ENCODE data around the gene GNLY. TPM values are rescaled to one million over a fixed set of nuclear protein-coding genes. Genes with fewer than 3 reads are reported as not detected.

GNLY gene
- total and polyA plus RNA-seq, 2 experiments from 2014 or later = not detected

DNA sequence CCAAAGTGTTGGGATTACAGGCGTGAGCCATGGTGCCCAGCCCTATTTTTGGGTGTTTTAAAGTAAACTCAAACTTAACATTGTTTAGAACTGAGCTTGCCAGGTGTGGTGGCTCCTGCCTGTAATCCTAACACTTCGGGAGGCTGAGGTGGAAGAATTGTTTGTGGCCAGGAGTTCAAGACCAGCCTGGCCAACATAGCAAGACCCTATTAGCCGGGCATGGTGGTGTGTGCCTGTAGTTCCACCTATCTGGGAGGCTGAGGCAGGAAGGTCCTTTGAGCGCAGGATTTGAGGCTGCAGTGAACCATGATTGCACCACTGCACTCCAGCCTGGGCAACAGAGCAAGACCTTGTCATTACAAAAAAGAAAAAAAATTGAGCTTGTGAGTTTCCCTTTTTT lies 43.7 kb upstream of the GNLY start:
- TF ChIP-seq, protein P1, sequence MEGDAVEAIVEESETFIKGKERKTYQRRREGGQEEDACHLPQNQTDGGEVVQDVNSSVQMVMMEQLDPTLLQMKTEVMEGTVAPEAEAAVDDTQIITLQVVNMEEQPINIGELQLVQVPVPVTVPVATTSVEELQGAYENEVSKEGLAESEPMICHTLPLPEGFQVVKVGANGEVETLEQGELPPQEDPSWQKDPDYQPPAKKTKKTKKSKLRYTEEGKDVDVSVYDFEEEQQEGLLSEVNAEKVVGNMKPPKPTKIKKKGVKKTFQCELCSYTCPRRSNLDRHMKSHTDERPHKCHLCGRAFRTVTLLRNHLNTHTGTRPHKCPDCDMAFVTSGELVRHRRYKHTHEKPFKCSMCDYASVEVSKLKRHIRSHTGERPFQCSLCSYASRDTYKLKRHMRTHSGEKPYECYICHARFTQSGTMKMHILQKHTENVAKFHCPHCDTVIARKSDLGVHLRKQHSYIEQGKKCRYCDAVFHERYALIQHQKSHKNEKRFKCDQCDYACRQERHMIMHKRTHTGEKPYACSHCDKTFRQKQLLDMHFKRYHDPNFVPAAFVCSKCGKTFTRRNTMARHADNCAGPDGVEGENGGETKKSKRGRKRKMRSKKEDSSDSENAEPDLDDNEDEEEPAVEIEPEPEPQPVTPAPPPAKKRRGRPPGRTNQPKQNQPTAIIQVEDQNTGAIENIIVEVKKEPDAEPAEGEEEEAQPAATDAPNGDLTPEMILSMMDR (IDR thresholded peaks at IDR 0.05; ENCODE audit: poor library complexity) = no peak
- TF ChIP-seq EZH2phosphoT487 (IDR thresholded peaks at IDR 0.05; ENCODE audit: low read depth, severe bottlenecking, unreplicated experiment) (no peak), EZH2 (IDR thresholded peaks at IDR 0.05; ENCODE audit: borderline replicate concordance) (no peak)
- Histone ChIP-seq H4K20me1 (ENCODE audit: insufficient read depth, poor library complexity, severe bottlenecking) (no peaks in the 10 kb centered on the region), H3K9me2 (replicated peaks; ENCODE audit: insufficient read depth) (no peaks in the 10 kb centered on the region), H3K4me1 (ENCODE audit: insufficient read depth) (peaks cover 6% of the 10 kb centered on the region), H3K4me3 (no peak overlapping the region), H3K4me2 (no peak overlapping the region), H3K27me3 (no peaks in the 10 kb centered on the region), H3K79me2 (no peaks in the 10 kb centered on the region), H2AFZ (no peak overlapping the region), H3K36me3 (replicated peaks; ENCODE audit: insufficient read depth, low read depth) (no peaks in the 10 kb centered on the region), H3K27ac (no peak overlapping the region), H3K9me3 (ENCODE audit: low read depth) (no peaks in the 10 kb centered on the region)
- 97% methylated on average over 4 of the region's 4 CpGs for WGBS (ENCODE audit: low lambda C conversion rate, missing lambda C conversion rate)
- DNase-seq (ENCODE audit: low spot score) = no peak

DNA sequence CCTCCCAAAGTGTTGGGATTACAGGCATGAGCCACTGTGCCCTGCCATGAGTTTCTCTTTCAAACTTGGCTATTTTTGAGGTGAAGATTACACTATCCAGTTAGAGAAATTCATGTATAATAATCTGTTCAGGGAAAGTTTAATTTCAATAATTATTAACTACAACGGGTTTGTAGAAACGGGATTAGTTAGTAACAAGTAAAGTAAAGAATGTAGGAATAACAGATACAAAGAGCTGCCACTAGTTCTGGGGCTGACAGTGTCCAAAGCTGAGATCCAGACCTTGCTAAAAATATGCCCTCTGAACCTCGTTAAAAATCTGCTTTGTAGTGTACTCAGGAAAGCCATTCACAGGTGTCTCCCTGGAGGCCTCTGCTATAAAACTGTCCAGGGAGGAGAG lies 43.1 kb upstream of the GNLY start:
- Histone ChIP-seq H3K4me2 (no peak overlapping the region), H3K27ac (no peak overlapping the region), H3K9me2 (replicated peaks; ENCODE audit: insufficient read depth) (no peaks in the 10 kb centered on the region), H3K9me3 (ENCODE audit: low read depth) (no peaks in the 10 kb centered on the region), H3K4me1 (ENCODE audit: insufficient read depth) (peaks cover 6% of the 10 kb centered on the region), H3K36me3 (replicated peaks; ENCODE audit: insufficient read depth, low read depth) (no peaks in the 10 kb centered on the region), H3K4me3 (no peak overlapping the region), H3K27me3 (no peaks in the 10 kb centered on the region), H4K20me1 (ENCODE audit: insufficient read depth, poor library complexity, severe bottlenecking) (no peaks in the 10 kb centered on the region), H2AFZ (no peak overlapping the region), H3K79me2 (no peaks in the 10 kb centered on the region)
- TF ChIP-seq EZH2 (IDR thresholded peaks at IDR 0.05; ENCODE audit: borderline replicate concordance) (no peak), EZH2phosphoT487 (IDR thresholded peaks at IDR 0.05; ENCODE audit: low read depth, severe bottlenecking, unreplicated experiment) (no peak)
- TF ChIP-seq, protein P1 (IDR thresholded peaks at IDR 0.05; ENCODE audit: poor library complexity) = no peak
- WGBS (ENCODE audit: low lambda C conversion rate, missing lambda C conversion rate) = 74% methylated on average over 3 of the region's 3 CpGs
- DNase-seq (ENCODE audit: low spot score) = no peak

DNA sequence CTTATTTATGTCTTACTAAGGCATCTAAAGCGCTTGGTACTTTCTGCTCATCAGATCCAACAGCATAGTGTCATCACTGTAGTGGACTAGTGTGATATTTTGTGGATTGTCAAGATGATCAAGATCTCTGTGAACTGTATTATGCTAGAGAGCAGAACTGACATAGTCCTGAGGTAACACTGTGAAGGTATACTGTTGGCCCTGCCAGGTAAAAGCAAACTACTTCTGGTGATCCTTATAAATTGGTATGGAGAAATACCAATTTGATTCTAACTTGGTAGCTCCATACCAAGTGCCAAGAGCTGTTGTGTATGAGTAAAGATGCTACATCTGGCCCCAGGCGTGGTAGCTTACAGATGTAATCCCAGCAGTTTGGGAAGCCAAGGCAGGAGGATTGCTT lies 42.1 kb upstream of the GNLY start:
- TF ChIP-seq EZH2 (IDR thresholded peaks at IDR 0.05; ENCODE audit: borderline replicate concordance) (no peak), EZH2phosphoT487 (IDR thresholded peaks at IDR 0.05; ENCODE audit: low read depth, severe bottlenecking, unreplicated experiment) (no peak)
- TF ChIP-seq, protein P1 (IDR thresholded peaks at IDR 0.05; ENCODE audit: poor library complexity) = no peak
- 98% methylated on average over 2 of the region's 2 CpGs for WGBS (ENCODE audit: low lambda C conversion rate, missing lambda C conversion rate)
- no peaks in the 10 kb centered on the region for H3K79me2 ChIP-seq
- no peak overlapping the region for H2AFZ ChIP-seq
- H3K27me3 ChIP-seq = no peaks in the 10 kb centered on the region
- no peaks in the 10 kb centered on the region for H4K20me1 ChIP-seq (ENCODE audit: insufficient read depth, poor library complexity, severe bottlenecking)
- no peak overlapping the region for H3K4me2 ChIP-seq
- no peaks in the 10 kb centered on the region for H3K9me2 ChIP-seq (replicated peaks; ENCODE audit: insufficient read depth)
- H3K9me3 ChIP-seq (ENCODE audit: low read depth) = no peaks in the 10 kb centered on the region
- H3K36me3 ChIP-seq (replicated peaks; ENCODE audit: insufficient read depth, low read depth) = no peaks in the 10 kb centered on the region
- H3K4me1 ChIP-seq (ENCODE audit: insufficient read depth) = peaks cover 6% of the 10 kb centered on the region
- no peak overlapping the region for H3K4me3 ChIP-seq
- no peak overlapping the region for H3K27ac ChIP-seq
- no peak for DNase-seq (ENCODE audit: low spot score)

DNA sequence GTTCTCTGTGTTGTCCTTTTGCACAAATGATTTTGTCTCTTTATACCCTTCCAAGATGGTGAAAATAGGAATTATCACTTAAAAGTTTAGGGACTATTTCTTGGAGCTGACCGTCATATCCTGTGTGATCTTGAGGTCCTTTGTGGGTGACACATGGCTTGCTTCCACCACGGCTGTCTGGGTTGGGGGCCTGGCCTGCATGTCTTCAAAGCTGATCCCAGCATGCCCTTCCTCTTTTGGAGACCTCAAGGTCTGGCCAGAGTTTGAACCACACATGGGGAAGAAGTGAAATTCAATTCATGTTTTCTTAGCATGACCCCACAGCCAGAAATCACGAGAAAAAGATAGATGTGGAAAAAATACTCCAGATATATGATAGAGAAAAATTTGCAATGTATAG lies 40.2 kb upstream of the GNLY start:
- 95% methylated on average over 3 of the region's 3 CpGs for WGBS (ENCODE audit: low lambda C conversion rate, missing lambda C conversion rate)
- DNase-seq (ENCODE audit: low spot score) = no peak
- no peak overlapping the region for H2AFZ ChIP-seq
- H3K27ac ChIP-seq = no peak overlapping the region
- H3K9me2 ChIP-seq (replicated peaks; ENCODE audit: insufficient read depth) = no peaks in the 10 kb centered on the region
- no peak overlapping the region for H3K4me2 ChIP-seq
- TF ChIP-seq EZH2phosphoT487 (IDR thresholded peaks at IDR 0.05; ENCODE audit: low read depth, severe bottlenecking, unreplicated experiment) = no peak
- TF ChIP-seq, protein P1 (IDR thresholded peaks at IDR 0.05; ENCODE audit: poor library complexity) = no peak
- no peak for TF ChIP-seq EZH2 (IDR thresholded peaks at IDR 0.05; ENCODE audit: borderline replicate concordance)
- no peaks in the 10 kb centered on the region for H3K79me2 ChIP-seq
- H3K4me3 ChIP-seq = no peak overlapping the region
- H3K36me3 ChIP-seq (replicated peaks; ENCODE audit: insufficient read depth, low read depth) = no peaks in the 10 kb centered on the region
- H3K9me3 ChIP-seq (ENCODE audit: low read depth) = no peaks in the 10 kb centered on the region
- H3K4me1 ChIP-seq (ENCODE audit: insufficient read depth) = peaks cover 6% of the 10 kb centered on the region
- H3K27me3 ChIP-seq = no peaks in the 10 kb centered on the region
- H4K20me1 ChIP-seq (ENCODE audit: insufficient read depth, poor library complexity, severe bottlenecking) = no peaks in the 10 kb centered on the region

All from hepatocyte (in vitro differentiated cells).